Measurements from ENCODE around the gene TRIM47.

Gene TRIM47

GRCh38 chr17:75878174-75878998, at the start of gene TRIM47:
Gene TRIM47, minus strand, starts transcription at chr17:75878581. Its CDS starts 33 bp downstream, at chr17:75878548.
- peak; percentile 86 for DNase-seq

DNA sequence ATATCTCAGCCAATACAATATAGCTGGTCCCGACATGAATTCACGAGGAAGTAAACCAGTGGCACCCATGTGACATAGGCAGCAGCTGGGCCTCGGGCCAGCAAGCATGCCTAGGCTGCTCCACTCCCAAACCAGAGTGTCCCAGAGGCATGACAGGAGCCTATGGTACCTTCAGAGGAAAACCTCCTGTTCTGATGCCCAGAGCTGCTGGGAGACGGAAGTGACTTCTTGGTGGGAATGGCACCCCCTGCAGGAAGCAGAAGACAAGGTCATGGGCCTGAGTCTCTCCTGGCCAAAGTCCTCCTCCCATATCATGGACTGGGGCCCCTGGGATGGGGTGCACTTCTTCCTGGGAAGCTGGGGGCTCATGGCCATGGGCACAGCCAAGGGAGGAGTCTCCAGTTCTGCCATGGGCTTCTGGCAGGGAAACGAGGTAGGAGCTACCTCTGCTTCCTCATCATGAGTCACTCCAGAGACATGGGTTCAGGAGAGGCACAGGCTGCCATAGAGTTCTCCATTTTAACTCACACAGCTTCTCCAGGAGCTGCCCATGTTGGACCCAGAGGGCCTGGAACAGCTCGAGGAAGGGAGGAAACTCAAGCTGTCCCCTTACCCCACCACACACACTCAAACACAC, 49.0 kb upstream of the TRIM47 start:
- no peak for DNase-seq

GRCh38 chr17:75926456-75926855, 48.1 kb upstream of the TRIM47 start:
- no peak for DNase-seq

DNA sequence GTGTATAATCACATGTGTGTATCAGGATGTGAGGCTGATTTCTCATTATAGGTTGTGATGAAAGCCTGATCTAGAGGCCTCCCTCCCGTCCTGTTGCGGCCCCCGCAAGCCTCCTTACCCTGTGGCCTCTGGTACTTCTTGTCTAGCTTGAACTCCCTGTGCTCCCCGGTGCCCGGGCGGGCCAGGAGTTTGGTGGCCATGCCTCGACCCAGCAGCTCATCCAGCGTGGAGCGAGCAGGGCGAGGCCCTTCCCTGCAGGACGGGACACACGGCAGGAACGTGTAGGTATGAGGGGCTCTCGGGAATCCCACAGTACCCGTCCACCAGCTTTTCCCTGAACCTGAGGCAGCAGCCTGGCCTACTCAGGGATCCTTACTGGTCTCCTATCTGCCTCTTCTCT, 47.5 kb upstream of the TRIM47 start:
- no peak for DNase-seq

GRCh38 chr17:75925103-75925502, 46.7 kb upstream of the TRIM47 start:
- DNase-seq: no peak

GRCh38 chr17:75922963-75923874, 44.8 kb upstream of the TRIM47 start:
- DNase-seq: no peak

DNA sequence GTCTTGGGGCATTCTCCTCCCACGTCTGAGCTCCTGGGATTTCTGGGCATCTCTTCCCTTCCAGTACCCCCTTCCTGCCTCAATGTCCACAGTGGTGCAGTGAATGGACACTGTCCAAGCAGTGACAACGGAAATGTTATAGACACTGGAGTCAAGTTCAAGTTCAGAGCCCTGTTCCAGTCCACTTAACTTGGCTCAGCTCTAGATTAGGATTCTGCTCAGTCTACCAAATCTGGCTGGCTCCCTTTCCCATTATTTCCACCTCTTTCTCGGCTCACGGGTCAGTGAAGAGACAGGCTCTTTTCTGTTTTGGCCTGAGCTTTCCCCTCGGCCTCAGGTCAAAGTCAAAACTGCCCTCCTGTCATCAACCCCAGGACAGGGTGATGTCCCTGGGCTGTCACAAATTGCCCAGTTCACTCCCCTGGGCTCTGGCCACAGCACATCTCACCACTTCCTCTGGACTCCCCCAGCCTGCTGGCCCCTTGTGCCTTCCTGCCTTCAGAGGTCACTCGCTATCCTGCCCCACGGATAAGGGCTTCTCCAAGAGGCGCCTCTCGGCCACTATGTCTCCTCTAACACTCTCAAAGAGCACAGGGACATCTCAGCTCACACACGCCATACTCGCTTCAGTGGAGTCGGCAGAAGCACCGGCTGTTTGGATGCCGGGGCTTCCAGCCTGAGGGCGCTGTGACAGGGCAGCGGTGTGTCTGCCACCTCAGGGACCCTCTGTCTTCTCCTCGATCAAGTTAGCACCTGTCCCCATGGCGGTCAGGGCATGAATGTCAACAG, 44.0 kb upstream of the TRIM47 start:
- DNase-seq: no peak

- DNase-seq: no peak
Observed at GRCh38 chr17:75921596-75921995, 43.2 kb upstream of the TRIM47 start.

DNA sequence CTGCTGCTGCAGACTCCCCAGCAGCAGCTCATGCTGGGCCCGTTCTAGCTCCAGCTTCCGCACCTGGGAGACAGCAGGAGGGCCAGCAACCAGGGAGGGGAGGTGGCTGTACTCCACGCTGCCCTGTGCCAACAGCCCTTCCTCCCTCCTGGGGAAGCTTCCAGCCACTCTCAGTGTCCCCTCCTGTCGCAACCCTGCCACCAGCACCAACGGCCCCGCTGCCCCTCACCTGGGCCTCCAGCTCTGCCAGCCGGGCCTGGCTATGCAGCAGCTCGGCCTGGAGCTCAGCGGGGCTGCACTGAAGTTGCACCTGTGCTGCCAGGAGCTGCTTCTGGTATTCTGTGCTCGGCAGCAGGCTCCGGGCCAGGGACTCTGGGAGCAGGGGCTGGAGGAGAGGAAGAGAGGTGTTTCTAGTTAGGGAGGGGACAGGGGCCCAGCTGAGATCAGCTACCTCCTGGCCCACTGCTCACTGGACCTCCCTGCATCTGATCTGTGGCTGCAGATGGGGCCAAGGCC, 41.7 kb upstream of the TRIM47 start:
- DNase-seq: no peak

- no peak for DNase-seq
Observed at GRCh38 chr17:75919611-75920010, 41.2 kb upstream of the TRIM47 start.

DNA sequence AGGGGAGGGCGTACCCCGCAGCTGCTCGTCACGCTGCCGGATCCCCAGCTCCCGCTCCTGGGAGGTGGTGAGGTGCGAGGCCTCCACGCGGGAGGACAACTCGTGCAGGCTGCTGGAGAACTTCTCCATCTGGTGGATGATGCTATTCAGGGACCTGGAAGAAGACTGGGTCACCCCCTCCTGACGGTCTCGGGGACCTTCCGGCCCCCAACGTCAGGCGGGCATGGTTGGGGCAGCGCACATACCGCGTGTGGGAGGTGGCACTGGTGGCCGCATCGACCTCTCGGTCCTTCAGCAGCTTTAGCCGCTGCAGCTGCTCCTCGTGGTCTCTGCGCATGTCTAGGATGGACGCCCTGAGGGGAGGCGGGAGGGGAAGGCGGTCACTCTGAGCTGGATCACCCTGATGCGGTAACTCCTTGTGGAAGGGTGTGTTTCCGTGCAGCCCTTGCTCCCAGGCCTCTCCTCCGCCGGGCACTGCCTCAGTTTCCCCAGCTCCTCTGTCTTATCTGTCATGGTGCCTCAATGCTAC, 39.6 kb upstream of the TRIM47 start:
- no peak for DNase-seq

GRCh38 chr17:75917141-75917916, 38.9 kb upstream of the TRIM47 start:
- DNase-seq: no peak

DNA sequence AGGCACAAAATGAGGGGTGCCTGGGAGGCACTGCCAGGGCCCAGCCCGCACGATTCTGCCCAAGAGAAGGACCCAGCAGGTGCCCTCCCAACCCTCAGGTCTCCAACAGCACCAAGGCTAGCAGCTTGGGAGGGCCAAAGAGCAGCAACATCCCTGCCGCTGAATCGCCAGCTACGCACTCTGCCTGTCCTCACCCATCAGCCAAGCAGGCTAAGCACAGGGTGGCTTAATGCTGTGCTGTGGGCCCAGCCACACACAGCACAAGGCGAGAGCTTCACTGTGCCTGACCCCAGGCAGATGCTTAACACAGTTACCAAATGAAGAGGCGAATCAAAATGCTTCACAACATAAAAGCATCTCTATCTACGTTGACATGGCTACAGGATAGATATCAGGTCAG, 36.9 kb upstream of the TRIM47 start:
- DNase-seq: no peak

GRCh38 chr17:75914643-75915267, 36.4 kb upstream of the TRIM47 start:
- no peak for DNase-seq

DNA sequence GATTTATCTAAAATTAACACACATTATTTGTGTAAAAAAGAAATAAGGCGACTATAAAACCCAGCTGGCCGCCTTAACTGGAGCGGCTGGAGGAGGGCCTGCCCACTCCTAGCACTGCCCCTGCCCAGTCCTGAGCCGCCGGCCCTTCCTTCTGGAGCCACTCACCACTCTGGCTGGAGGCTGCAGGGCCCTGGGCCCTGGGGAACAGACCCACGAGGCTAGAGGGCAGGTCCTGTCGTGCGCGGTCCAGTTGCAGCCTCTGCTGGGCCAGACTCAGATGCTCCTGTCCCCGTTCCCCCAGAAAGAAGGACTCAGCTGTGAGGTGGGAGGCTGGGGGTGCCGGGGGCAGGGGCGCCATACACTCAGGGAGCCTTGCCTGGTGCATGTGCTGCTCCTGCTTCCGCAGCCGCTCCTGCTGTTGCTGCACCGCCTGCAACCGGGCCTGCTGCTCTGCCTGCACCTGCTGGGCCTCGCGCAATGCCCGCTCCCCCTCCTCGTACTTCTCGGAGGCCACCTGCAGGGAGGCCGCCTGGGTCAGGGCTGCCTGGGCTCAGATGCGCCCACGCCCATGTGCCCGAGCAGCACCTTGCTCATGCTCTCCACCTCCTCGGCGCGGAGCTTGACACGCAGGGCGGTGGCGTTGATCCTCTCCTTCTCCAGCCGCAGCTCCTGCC, 35.3 kb upstream of the TRIM47 start:
- DNase-seq: no peak

DNA sequence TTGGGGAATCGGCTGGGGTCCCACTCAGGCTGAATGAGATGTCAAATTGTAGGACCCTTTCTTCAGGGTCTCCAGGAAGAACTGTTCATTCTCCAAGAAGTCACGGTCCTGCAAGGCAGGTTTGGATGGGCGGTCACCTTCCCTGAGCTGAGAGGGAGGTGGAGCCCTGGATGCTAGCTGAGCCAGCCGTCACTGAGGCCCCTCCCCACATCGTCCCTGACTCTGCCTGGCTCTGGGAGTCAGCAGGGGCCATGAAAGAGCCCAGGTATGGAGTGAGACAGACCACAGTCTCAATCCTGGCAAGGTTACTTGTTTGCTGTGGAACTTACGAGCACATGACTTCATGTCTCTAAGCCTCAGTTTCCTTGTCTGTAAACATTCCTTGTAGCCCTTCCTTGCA, 32.3 kb upstream of the TRIM47 start:
- no peak for DNase-seq

GRCh38 chr17:75909812-75910274, 31.5 kb upstream of the TRIM47 start:
- DNase-seq: no peak

GRCh38 chr17:75909051-75909811, 30.9 kb upstream of the TRIM47 start:
- no peak for DNase-seq

GRCh38 chr17:75908201-75908600, 29.8 kb upstream of the TRIM47 start:
- no peak for DNase-seq
